Mammary epithelial cell (primary cell): ENCODE measurements around the gene GPS1.

Experiments
- CTCF ChIP-seq, 2 donors: IDR thresholded peaks in 1 of 2; conservative IDR thresholded peaks in 1 of 2; 2 replicates each; pipeline ENCODE4 v1.5.1; 2011 to 2012; ENCODE audit warnings: inconsistent platforms in 2 of 2, low read length in 2 of 2, mild to moderate bottlenecking in 2 of 2, control low read depth in 1 of 2, low read depth in 1 of 2; ENCODE audit not compliant: insufficient read depth in 1 of 2; ENCODE audit errors: extremely low read depth in 1 of 2
- EZH2 ChIP-seq: IDR thresholded peaks from 2 replicates; pipeline ENCODE4 v1.6.1; 2012; ENCODE audit warnings: low read length, inconsistent platforms, borderline replicate concordance

DNA sequence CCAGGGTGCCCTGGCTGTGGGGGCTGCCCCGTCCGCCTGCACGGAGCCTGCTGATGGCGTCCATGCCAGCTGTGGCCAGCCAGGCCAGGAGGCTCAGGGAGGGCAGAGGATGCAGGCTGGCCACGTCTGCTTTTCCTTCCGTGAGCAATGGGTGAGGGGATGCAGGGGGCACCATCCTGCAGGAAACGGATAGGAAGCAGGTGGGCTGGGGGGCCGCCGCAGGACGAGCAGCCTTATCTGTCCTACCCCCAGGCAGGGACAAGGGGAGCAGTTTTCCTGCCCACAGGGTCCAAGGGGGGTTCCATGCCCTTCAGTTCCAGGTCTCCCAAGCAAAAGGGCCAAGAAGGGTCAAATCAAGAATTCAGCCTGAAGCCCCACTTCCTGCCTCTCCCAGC is 7.2 kb downstream of the GPS1 start:
- TF ChIP-seq CTCF (conservative IDR thresholded peaks at IDR 0.05 in 1 of 2, IDR thresholded peaks at IDR 0.05 in 1 of 2; ENCODE audit: extremely low read depth in 1 of 2, insufficient read depth in 1 of 2, low read depth in 1 of 2, low read length in 2 of 2) (no peak), EZH2 (no peak)
